Chondrocyte (in vitro differentiated cells): ENCODE results near the gene ITGBL1. TPM values are rescaled to one million over a fixed set of nuclear protein-coding genes. Genes with fewer than 3 reads are reported as not detected.

Source experiments
- DNase-seq: peaks from one replicate; pipeline ENCODE4 v3.0.0; 2021; ENCODE audit warnings: mixed read lengths, low spot score
- H3K27ac Mint-ChIP-seq: one replicate; pipeline ENCODE4 v1.8.0; 2021; ENCODE audit warnings: mild to moderate bottlenecking, moderate library complexity, mixed read lengths; ENCODE audit not compliant: unreplicated experiment
- H3K27me3 Mint-ChIP-seq: 2 replicates; pipeline ENCODE4 v1.8.0; 2021; ENCODE audit warnings: low read depth, mixed read lengths
- H3K36me3 Mint-ChIP-seq: 2 replicates; pipeline ENCODE4 v1.8.0; 2021; ENCODE audit warnings: low read depth, mixed read lengths
- H3K4me1 Mint-ChIP-seq: 2 replicates; pipeline ENCODE4 v1.8.0; 2021; ENCODE audit warnings: low read depth, mild to moderate bottlenecking, mixed read lengths
- H3K4me3 Mint-ChIP-seq: one replicate; pipeline ENCODE4 v1.8.0; 2021; ENCODE audit warnings: mild to moderate bottlenecking, moderate library complexity, mixed read lengths; ENCODE audit not compliant: unreplicated experiment
- H3K9me3 Mint-ChIP-seq: 2 replicates; pipeline ENCODE4 v1.8.0; 2021; ENCODE audit warnings: low read depth, mixed read lengths
- CTCF ChIP-seq: fragments of 200-600 bp; sonication (generic); IDR thresholded peaks from 2 replicates; pipeline ENCODE4 v1.5.0; 2021; ENCODE audit warnings: antibody characterized with exemption, mild to moderate bottlenecking, moderate library complexity
- total RNA-seq: library from RNA; stranded (reverse); gene quantifications from 3 replicates; pipeline ENCODE4 v1.2.1, GENCODE V29; 2021

Gene ITGBL1
- total RNA-seq, 1 donor from 2014 or later, result 407 TPM

- H3K9me3 Mint-ChIP-seq, result no peaks in the 10 kb centered on the region
- H3K27me3 Mint-ChIP-seq, result no peaks in the 10 kb centered on the region
- peak overlapping the region; percentile 8 for H3K27ac Mint-ChIP-seq
- peaks cover 12% of the 10 kb centered on the region for H3K36me3 Mint-ChIP-seq
- no peak for DNase-seq
- no peak overlapping the region for H3K4me3 Mint-ChIP-seq
- peaks cover 62% of the 10 kb centered on the region for H3K4me1 Mint-ChIP-seq
- no peak for TF ChIP-seq CTCF
Observed at GRCh38 chr13:101569807-101570206, 117.3 kb downstream of the ITGBL1 start.

- Mint-ChIP-seq H3K4me3 (no peak overlapping the region), H3K36me3 (peaks cover 12% of the 10 kb centered on the region), H3K27ac (no peak overlapping the region), H3K9me3 (no peaks in the 10 kb centered on the region), H3K4me1 (peaks cover 68% of the 10 kb centered on the region), H3K27me3 (no peaks in the 10 kb centered on the region)
- DNase-seq, result no peak
- TF ChIP-seq CTCF, result no peak
Observed at GRCh38 chr13:101570410-101570809, 117.9 kb downstream of the ITGBL1 start.

- DNase-seq, result no peak
- Mint-ChIP-seq H3K27me3 (no peaks in the 10 kb centered on the region), H3K4me1 (peaks cover 85% of the 10 kb centered on the region), H3K9me3 (no peaks in the 10 kb centered on the region), H3K36me3 (peaks cover 21% of the 10 kb centered on the region), H3K27ac (peak overlapping the region; percentile 57), H3K4me3 (no peak overlapping the region)
- no peak for TF ChIP-seq CTCF
Observed at GRCh38 chr13:101572456-101572855, 120.0 kb downstream of the ITGBL1 start.

GRCh38 chr13:101575581-101575980 lies 123.1 kb downstream of the ITGBL1 start:
- no peaks in the 10 kb centered on the region for H3K9me3 Mint-ChIP-seq
- no peak overlapping the region for H3K4me3 Mint-ChIP-seq
- TF ChIP-seq CTCF, result no peak
- no peak for DNase-seq
- peaks cover 18% of the 10 kb centered on the region for H3K36me3 Mint-ChIP-seq
- peak overlapping the region; percentile 76 for H3K27ac Mint-ChIP-seq
- H3K27me3 Mint-ChIP-seq, result no peaks in the 10 kb centered on the region
- H3K4me1 Mint-ChIP-seq, result peaks cover 83% of the 10 kb centered on the region

- H3K4me1 Mint-ChIP-seq, result peaks cover 76% of the 10 kb centered on the region
- H3K27ac Mint-ChIP-seq, result peak overlapping the region; percentile 76
- H3K4me3 Mint-ChIP-seq, result no peak overlapping the region
- DNase-seq, result no peak
- H3K36me3 Mint-ChIP-seq, result peaks cover 17% of the 10 kb centered on the region
- no peaks in the 10 kb centered on the region for H3K9me3 Mint-ChIP-seq
- TF ChIP-seq CTCF, result no peak
- no peaks in the 10 kb centered on the region for H3K27me3 Mint-ChIP-seq
Observed at GRCh38 chr13:101576455-101576854, 124.0 kb downstream of the ITGBL1 start.
